Measurements from ENCODE around the gene LRP1. TPM values are rescaled to one million over a fixed set of nuclear protein-coding genes. Genes with fewer than 3 reads are reported as not detected.

Gene LRP1
- total RNA-seq, 1 experiment from 2014 or later: 9.0 TPM

- no peaks in the 10 kb centered on the region for H3K36me3 ChIP-seq (ENCODE audit: control insufficient read depth, insufficient read depth, low read length)
- no peaks in the 10 kb centered on the region for H3K9me3 ChIP-seq (ENCODE audit: control insufficient read depth, insufficient read depth, low read depth, low read length)
- no peaks in the 10 kb centered on the region for H3K27me3 ChIP-seq (ENCODE audit: control insufficient read depth, insufficient read depth, low read length)
- no peak overlapping the region for H3K4me3 ChIP-seq (ENCODE audit: low read depth in 2 of 2, low read length in 2 of 2)
- no TSS peak for BruUV-seq (replicated peaks)
- DNase-seq (ENCODE audit: low read depth, low spot score) (no peak), ATAC-seq (no peak)
- no peak for TF ChIP-seq REST (IDR thresholded peaks at IDR 0.05; ENCODE audit: insufficient read depth in 1 of 2, low read depth in 2 of 2, low read length in 1 of 2)
- no peak for TF ChIP-seq TCF7L2 (IDR thresholded peaks at IDR 0.05; ENCODE audit: low read depth, low read length)
- TF ChIP-seq POLR2AphosphoS5 (IDR thresholded peaks at IDR 0.05; ENCODE audit: low read depth, low read length): no peak
- no peak for TF ChIP-seq SIN3A (IDR thresholded peaks at IDR 0.05; ENCODE audit: borderline replicate concordance, insufficient read depth, low read depth, low read length)
- TF ChIP-seq, protein P1, sequence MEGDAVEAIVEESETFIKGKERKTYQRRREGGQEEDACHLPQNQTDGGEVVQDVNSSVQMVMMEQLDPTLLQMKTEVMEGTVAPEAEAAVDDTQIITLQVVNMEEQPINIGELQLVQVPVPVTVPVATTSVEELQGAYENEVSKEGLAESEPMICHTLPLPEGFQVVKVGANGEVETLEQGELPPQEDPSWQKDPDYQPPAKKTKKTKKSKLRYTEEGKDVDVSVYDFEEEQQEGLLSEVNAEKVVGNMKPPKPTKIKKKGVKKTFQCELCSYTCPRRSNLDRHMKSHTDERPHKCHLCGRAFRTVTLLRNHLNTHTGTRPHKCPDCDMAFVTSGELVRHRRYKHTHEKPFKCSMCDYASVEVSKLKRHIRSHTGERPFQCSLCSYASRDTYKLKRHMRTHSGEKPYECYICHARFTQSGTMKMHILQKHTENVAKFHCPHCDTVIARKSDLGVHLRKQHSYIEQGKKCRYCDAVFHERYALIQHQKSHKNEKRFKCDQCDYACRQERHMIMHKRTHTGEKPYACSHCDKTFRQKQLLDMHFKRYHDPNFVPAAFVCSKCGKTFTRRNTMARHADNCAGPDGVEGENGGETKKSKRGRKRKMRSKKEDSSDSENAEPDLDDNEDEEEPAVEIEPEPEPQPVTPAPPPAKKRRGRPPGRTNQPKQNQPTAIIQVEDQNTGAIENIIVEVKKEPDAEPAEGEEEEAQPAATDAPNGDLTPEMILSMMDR (IDR thresholded peaks at IDR 0.05): no peak
- H3K27ac ChIP-seq (ENCODE audit: low read length): no peak overlapping the region
- intact Hi-C loops (cut with micrococcal nuclease; ENCODE audit: unreplicated experiment) (no loop called here), in situ Hi-C loops (cut with HindIII; ENCODE audit: low pct_unique_long_range_greater_than_20kb, low sequenced_read_pairs) (no loop called here)
- CTCF ChIA-PET: no interaction called here
- POLR2A ChIA-PET: no interaction called here
- H3K4me1 ChIP-seq (ENCODE audit: control insufficient read depth, insufficient read depth, low read length): no peaks in the 10 kb centered on the region
Measured at GRCh38 chr12:57205186-57205585, 76.9 kb downstream of the LRP1 start.

GRCh38 chr12:57205931-57206330 lies 77.6 kb downstream of the LRP1 start:
- Histone ChIP-seq H3K4me3 (ENCODE audit: low read depth in 2 of 2, low read length in 2 of 2) (no peak overlapping the region), H3K27ac (ENCODE audit: low read length) (no peak overlapping the region), H3K27me3 (ENCODE audit: control insufficient read depth, insufficient read depth, low read length) (no peaks in the 10 kb centered on the region), H3K36me3 (ENCODE audit: control insufficient read depth, insufficient read depth, low read length) (no peaks in the 10 kb centered on the region), H3K4me1 (ENCODE audit: control insufficient read depth, insufficient read depth, low read length) (no peaks in the 10 kb centered on the region), H3K9me3 (ENCODE audit: control insufficient read depth, insufficient read depth, low read depth, low read length) (no peaks in the 10 kb centered on the region)
- POLR2A ChIA-PET: no interaction called here
- ATAC-seq: 0 out of 2 replicates have a peak, but pooled peaks have one; percentile 26
- intact Hi-C loops (cut with micrococcal nuclease; ENCODE audit: unreplicated experiment) (no loop called here), in situ Hi-C loops (cut with HindIII; ENCODE audit: low pct_unique_long_range_greater_than_20kb, low sequenced_read_pairs) (no loop called here)
- no peak for DNase-seq (ENCODE audit: low read depth, low spot score)
- BruUV-seq (replicated peaks): no TSS peak
- CTCF ChIA-PET: interaction anchor here (1.0 kb wide), 1 partner anchor 35 kb away, joined by 3 read pairs; no protein-coding TSS in a partner anchor
- TF ChIP-seq, protein P1 (IDR thresholded peaks at IDR 0.05): no peak
- TF ChIP-seq POLR2AphosphoS5 (IDR thresholded peaks at IDR 0.05; ENCODE audit: low read depth, low read length) (no peak), SIN3A (IDR thresholded peaks at IDR 0.05; ENCODE audit: borderline replicate concordance, insufficient read depth, low read depth, low read length) (no peak), REST (IDR thresholded peaks at IDR 0.05; ENCODE audit: insufficient read depth in 1 of 2, low read depth in 2 of 2, low read length in 1 of 2) (no peak), TCF7L2 (IDR thresholded peaks at IDR 0.05; ENCODE audit: low read depth, low read length) (no peak)
